ENCODE data around the gene MRFAP1L1.
"Not testable (repeated sequence)": the region's sequence is repeated elsewhere in the genome, so short reads cannot be mapped to it uniquely, and the experiment has no call there.

- not testable (repeated sequence) for TF ChIP-seq ARNT (IDR thresholded peaks at IDR 0.05); PKNOX1 (IDR thresholded peaks at IDR 0.05); BHLHE40 (IDR thresholded peaks at IDR 0.05; ENCODE audit: borderline replicate concordance); ZNF384 (IDR thresholded peaks at IDR 0.05); FOXK2 (IDR thresholded peaks at IDR 0.05); FOXM1 (IDR thresholded peaks at IDR 0.05; ENCODE audit: borderline replicate concordance)
Observed at GRCh38 chr4:6672541-6673190, 37.0 kb downstream of the MRFAP1L1 start.

Data from HEK293T (cell line).